ENCODE results near the gene SMG5.

Gene SMG5

GRCh38 chr1:156212833-156213643, 69.6 kb downstream of the SMG5 start, which contains the start of gene PMF1:
Gene PMF1, plus strand, starts transcription at chr1:156213007. Its CDS starts 9 bp downstream, at chr1:156213016.
- TF ChIP-seq CTCF (IDR thresholded peaks at IDR 0.05; ENCODE audit: control insufficient read depth, extremely low read depth, insufficient read depth), result no peak
- H3K4me3 ChIP-seq (ENCODE audit: low read depth, low read length), result peak within 1 kb of the TSS; percentile 85
- DNase-seq (ENCODE audit: low read depth), result peak; percentile 90

- H3K4me3 ChIP-seq (ENCODE audit: low read depth, low read length), result peak overlapping the region; percentile 85
- TF ChIP-seq CTCF (IDR thresholded peaks at IDR 0.05; ENCODE audit: control insufficient read depth, extremely low read depth, insufficient read depth), result no peak
- no peak for DNase-seq (ENCODE audit: low read depth)
Observed at GRCh38 chr1:156212130-156212529, 70.5 kb downstream of the SMG5 start.

GRCh38 chr1:156211243-156211642, 71.4 kb downstream of the SMG5 start:
- no peak for TF ChIP-seq CTCF (IDR thresholded peaks at IDR 0.05; ENCODE audit: control insufficient read depth, extremely low read depth, insufficient read depth)
- DNase-seq (ENCODE audit: low read depth), result no peak
- H3K4me3 ChIP-seq (ENCODE audit: low read depth, low read length), result no peak overlapping the region

GRCh38 chr1:156204686-156205085, 77.9 kb downstream of the SMG5 start:
- no peak overlapping the region for H3K4me3 ChIP-seq (ENCODE audit: low read depth, low read length)
- DNase-seq (ENCODE audit: low read depth), result no peak
- no peak for TF ChIP-seq CTCF (IDR thresholded peaks at IDR 0.05; ENCODE audit: control insufficient read depth, extremely low read depth, insufficient read depth)

- no peak overlapping the region for H3K4me3 ChIP-seq (ENCODE audit: low read depth, low read length)
- DNase-seq (ENCODE audit: low read depth), result no peak
- no peak for TF ChIP-seq CTCF (IDR thresholded peaks at IDR 0.05; ENCODE audit: control insufficient read depth, extremely low read depth, insufficient read depth)
Observed at GRCh38 chr1:156203331-156203730, 79.3 kb downstream of the SMG5 start.

GRCh38 chr1:156200044-156200443, 82.6 kb downstream of the SMG5 start:
- TF ChIP-seq CTCF (IDR thresholded peaks at IDR 0.05; ENCODE audit: control insufficient read depth, extremely low read depth, insufficient read depth), result no peak
- no peak overlapping the region for H3K4me3 ChIP-seq (ENCODE audit: low read depth, low read length)
- no peak for DNase-seq (ENCODE audit: low read depth)
